HCT116 (cell line): ENCODE results near the gene RIPOR3. TPM values are rescaled to one million over a fixed set of nuclear protein-coding genes. Genes with fewer than 3 reads are reported as not detected.

Source experiments
- ATAC-seq: fragments of 200-7000 bp; cut with Tn5 transposase; 2 replicates; pipeline ENCODE4 v1.9.1; 2020; ENCODE audit warnings: mild to moderate bottlenecking, moderate library complexity
- BruUV-seq: library from RNA; stranded (reverse); fragments of 400-500 nt; replicated peaks from 2 replicates; lab custom pipeline; 2021; lab: Mats Ljungman, UMichigan
- CTCF ChIA-PET: fragments of 300-600 bp; sonication (Branson Sonifier 250); formaldehyde crosslinking; loops from one replicate; lab custom pipeline; 2021; ENCODE audit warnings: antibody characterized with exemption; lab: Charles Lee
- POLR2A ChIA-PET: fragments of 300-600, 350-600 bp; sonication (Branson Sonifier 250); formaldehyde crosslinking; loops from one replicate; lab custom pipeline; 2021; ENCODE audit warnings: antibody characterized with exemption; lab: Charles Lee
- RAD21 ChIA-PET, 2 experiments: fragments of 300-600 bp; sonication (Branson Sonifier 250); formaldehyde crosslinking; loops; one replicate each; lab custom pipeline; 2023; ENCODE audit warnings: low total read pairs in 2 of 2; ENCODE audit not compliant: uncharacterized antibody in 2 of 2, unreplicated experiment in 2 of 2, low non-redundant PET in 1 of 2; lab: Charles Lee
- DNase-seq: peaks from one replicate; pipeline ENCODE4 v3.0.0-alpha.2; 2010; ENCODE audit warnings: low read depth, low spot score
- H2AFZ ChIP-seq: fragments of 200-600 bp; shearing (Covaris generic), sonication (generic); 2 replicates; pipeline ENCODE4 v1.6.1; 2017; ENCODE audit warnings: low read depth, mixed run types, mixed read lengths, antibody characterized with exemption, low read length; ENCODE audit not compliant: poor library complexity, severe bottlenecking
- H3K27ac ChIP-seq: 2 replicates; pipeline ENCODE4 v1.5.1; 2012; ENCODE audit warnings: low read depth, low read length
- H3K27me3 ChIP-seq: fragments of 200-600 bp; sonication (generic); 2 replicates; pipeline ENCODE4 v1.6.1; 2016; ENCODE audit warnings: mixed run types, low read length, mixed read lengths; ENCODE audit not compliant: insufficient read depth
- H3K36me3 ChIP-seq, 2 experiments: fragments of 200-500 bp in 1 of 2; fragments of 200-600 bp in 1 of 2; sonication (Bioruptor generic) in 1 of 2; sonication (generic) in 1 of 2; 2 replicates each; pipeline versions ENCODE4 v1.5.1 to v1.6.1; 2014 to 2016; ENCODE audit warnings: low read length in 2 of 2, inconsistent platforms in 1 of 2, mixed read lengths in 1 of 2, mixed run types in 1 of 2; ENCODE audit not compliant: insufficient read depth in 2 of 2, control insufficient read depth in 1 of 2
- H3K4me1 ChIP-seq, 2 experiments: fragments of 200-600 bp in 1 of 2; sonication (generic) in 1 of 2; 2 replicates each; pipeline versions ENCODE4 v1.5.1 to v1.6.1; 2012 to 2017; ENCODE audit warnings: low read length in 2 of 2, inconsistent platforms in 1 of 2, mild to moderate bottlenecking in 1 of 2, mixed read lengths in 1 of 2, mixed run types in 1 of 2, moderate library complexity in 1 of 2; ENCODE audit not compliant: insufficient read depth in 2 of 2, control insufficient read depth in 1 of 2
- H3K4me2 ChIP-seq: fragments of 200-600 bp; sonication (generic); 2 replicates; pipeline ENCODE4 v1.6.1; 2017; ENCODE audit warnings: mixed run types, low read length, mixed read lengths
- H3K4me3 ChIP-seq, 2 experiments: fragments of 200-600 bp in 1 of 2; sonication (generic) in 1 of 2; replicated peaks in 1 of 2; 2 replicates each; pipeline ENCODE4 v1.5.1; 2011 to 2016; ENCODE audit warnings: low read length in 2 of 2, control low read depth in 1 of 2, low read depth in 1 of 2, mild to moderate bottlenecking in 1 of 2, mixed read lengths in 1 of 2, mixed run types in 1 of 2
- H3K79me2 ChIP-seq: fragments of 200-600 bp; sonication (generic); 2 replicates; pipeline ENCODE4 v1.6.1; 2017; ENCODE audit warnings: mild to moderate bottlenecking, mixed run types, low read length, moderate library complexity, mixed read lengths; ENCODE audit not compliant: insufficient read depth
- H3K9ac ChIP-seq: fragments of 200-600 bp; sonication (generic); 2 replicates; pipeline ENCODE4 v1.6.1; 2016; ENCODE audit warnings: low read length, mixed read lengths
- H3K9me2 ChIP-seq: fragments of 200-600 bp; sonication (generic), shearing (Covaris generic); 2 replicates; pipeline ENCODE4 v1.6.1; 2017; ENCODE audit warnings: mixed run types, mild to moderate bottlenecking, moderate library complexity; ENCODE audit not compliant: insufficient read depth
- H3K9me3 ChIP-seq, 2 experiments: fragments of 200-500 bp in 1 of 2; fragments of 200-600 bp in 1 of 2; sonication (Bioruptor generic) in 1 of 2; sonication (generic) in 1 of 2; 2 replicates each; pipeline ENCODE4 v1.6.1; 2014 to 2017; ENCODE audit warnings: low read length in 2 of 2, mixed read lengths in 2 of 2, inconsistent platforms in 1 of 2, low read depth in 1 of 2, mild to moderate bottlenecking in 1 of 2, mixed run types in 1 of 2, moderate library complexity in 1 of 2; ENCODE audit not compliant: control insufficient read depth in 1 of 2, insufficient read depth in 1 of 2
- H4K20me1 ChIP-seq: fragments of 200-600 bp; sonication (generic), shearing (Covaris generic); 2 replicates; pipeline ENCODE4 v1.6.1; 2017; ENCODE audit warnings: mixed run types, mild to moderate bottlenecking, moderate library complexity; ENCODE audit not compliant: insufficient read depth
- EGR1 ChIP-seq: IDR thresholded peaks from 2 replicates; pipeline ENCODE4 v1.6.1; 2012; ENCODE audit warnings: low read depth
- EZH2 ChIP-seq: fragments of 200-600 bp; sonication (generic); IDR thresholded peaks from 2 replicates; pipeline ENCODE4 v1.6.1; 2017; ENCODE audit warnings: antibody characterized with exemption, mixed run types
- FOSL1 ChIP-seq: IDR thresholded peaks from 2 replicates; pipeline ENCODE4 v1.6.1; 2012; ENCODE audit warnings: low read depth
- JUND ChIP-seq: IDR thresholded peaks from 2 replicates; pipeline ENCODE4 v1.6.1; 2012
- RAD21 ChIP-seq: IDR thresholded peaks from 2 replicates; pipeline ENCODE4 v1.6.1; 2012; ENCODE audit warnings: low read depth, mild to moderate bottlenecking
- SP1 ChIP-seq: IDR thresholded peaks from 2 replicates; pipeline ENCODE4 v1.6.1; 2012; ENCODE audit warnings: low read depth
- SRF ChIP-seq: IDR thresholded peaks from 2 replicates; pipeline ENCODE4 v1.6.1; 2012; ENCODE audit warnings: low read depth
- YY1 ChIP-seq: IDR thresholded peaks from 2 replicates; pipeline ENCODE4 v1.6.1; 2011; ENCODE audit warnings: low read length, low read depth, moderate library complexity, mild to moderate bottlenecking; ENCODE audit not compliant: insufficient replicate concordance; ENCODE audit errors: extremely low read depth
- ZNF274 ChIP-seq: fragments of 200-500 bp; sonication (Bioruptor generic); IDR thresholded peaks from 2 replicates; pipeline ENCODE4 v1.6.1; 2014; ENCODE audit warnings: mild to moderate bottlenecking, low read depth, low read length, inconsistent platforms
- intact Hi-C: fragments of 100-400 bp; cut with micrococcal nuclease; formaldehyde crosslinking; loops from 2 replicates; pipeline ENCODE4 v1.10.0; 2022
- total RNA-seq: library from RNA; stranded (reverse); gene quantifications from one replicate; pipeline ENCODE4 v1.2.1, GENCODE V29; 2021; ENCODE audit not compliant: unreplicated experiment
- TF ChIP-seq, protein P1 (sequence below): IDR thresholded peaks from 2 replicates; pipeline ENCODE4 v1.6.1; 2011; ENCODE audit warnings: mild to moderate bottlenecking, low read length, moderate library complexity; ENCODE audit not compliant: insufficient replicate concordance; ENCODE audit errors: extremely low read depth
- TF ChIP-seq, protein P2 (sequence below): IDR thresholded peaks from 2 replicates; pipeline ENCODE4 v1.6.1; 2012; ENCODE audit warnings: low read depth

Gene RIPOR3
- total RNA-seq, 1 experiment from 2014 or later, result 0.22 TPM

DNA sequence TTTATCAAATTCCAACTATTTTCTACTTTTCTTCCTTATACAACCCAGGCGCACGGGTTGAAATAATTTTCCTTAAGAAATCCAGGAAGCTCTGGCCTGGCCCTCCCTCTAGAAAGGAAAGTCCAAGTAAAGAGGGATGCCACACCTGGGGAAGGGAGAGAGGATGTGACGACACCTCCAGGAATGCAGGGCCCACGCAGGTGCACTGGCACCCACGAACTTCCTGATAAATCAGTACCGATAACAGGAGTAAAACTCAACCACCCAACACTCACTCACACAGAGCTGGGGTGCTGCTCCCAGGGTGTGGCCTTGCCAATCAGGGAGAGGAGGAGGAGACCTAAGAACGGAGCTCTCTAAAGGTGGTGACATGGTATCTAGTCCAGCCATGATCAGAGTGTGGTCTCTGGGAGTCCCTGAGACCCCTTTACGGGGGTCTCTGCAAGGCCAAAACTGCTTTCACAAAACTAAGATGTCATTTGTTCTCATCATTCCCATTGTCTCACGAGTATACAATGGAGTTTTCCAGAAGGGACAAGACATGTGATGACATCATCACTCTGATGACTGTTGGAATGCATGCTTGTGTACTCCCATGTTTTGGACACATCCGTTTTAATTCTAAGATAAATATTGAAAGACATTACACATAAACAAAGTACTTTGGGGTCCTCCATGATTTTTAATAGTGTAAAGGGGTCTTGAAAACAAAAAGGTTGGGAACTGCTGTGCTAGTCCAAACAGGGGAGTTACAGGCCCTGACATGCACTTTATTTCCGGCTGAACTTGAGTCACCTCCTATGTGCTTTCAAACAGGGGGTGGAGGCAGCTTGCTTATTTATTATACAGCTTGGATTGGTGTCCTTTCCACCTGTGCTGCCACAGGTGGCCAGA, 37.9 kb upstream of the RIPOR3 start:
- H3K27me3 ChIP-seq, result no peaks in the 10 kb centered on the region
- H2AFZ ChIP-seq, result peak overlapping the region; percentile 4
- H3K4me2 ChIP-seq, result peak overlapping the region; percentile 83
- ChIA-PET CTCF (interaction anchor here (1.0 to 2.9 kb wide), 8 partner anchors 12 to 103 kb away, joined by 3 to 11 read pairs (median 5); no protein-coding TSS in a partner anchor), POLR2A (interaction anchor here (0.6 to 3.6 kb wide), 18 partner anchors 8 to 759 kb away, joined by 3 to 17 read pairs (median 4); no protein-coding TSS in a partner anchor), RAD21 (no interaction called here)
- no peaks in the 10 kb centered on the region for H4K20me1 ChIP-seq
- H3K79me2 ChIP-seq, result peaks cover 32% of the 10 kb centered on the region
- peak overlapping the region; percentile 92 for H3K27ac ChIP-seq
- intact Hi-C loops, result no loop called here
- peaks cover 73 to 84% of the 10 kb centered on the region in 2 experiments for H3K4me1 ChIP-seq
- H3K9me3 ChIP-seq, result no peaks in the 10 kb centered on the region
- no peak for TF ChIP-seq EGR1
- TF ChIP-seq YY1, result peak; percentile 55
- TF ChIP-seq, all 23 proteins: peak for 1
- DNase-seq (peak; percentile 77), ATAC-seq (peak; percentile 7)
- Histone ChIP-seq H3K9me2 (no peaks in the 10 kb centered on the region), H3K9ac (peak overlapping the region; percentile 78), H3K36me3 (peaks cover 2 to 8% of the 10 kb centered on the region in 2 experiments; a peak in 2 of 4 replicates), H3K4me3 (peak overlapping the region; percentile 56 to 61)
- BruUV-seq, result no TSS peak

DNA sequence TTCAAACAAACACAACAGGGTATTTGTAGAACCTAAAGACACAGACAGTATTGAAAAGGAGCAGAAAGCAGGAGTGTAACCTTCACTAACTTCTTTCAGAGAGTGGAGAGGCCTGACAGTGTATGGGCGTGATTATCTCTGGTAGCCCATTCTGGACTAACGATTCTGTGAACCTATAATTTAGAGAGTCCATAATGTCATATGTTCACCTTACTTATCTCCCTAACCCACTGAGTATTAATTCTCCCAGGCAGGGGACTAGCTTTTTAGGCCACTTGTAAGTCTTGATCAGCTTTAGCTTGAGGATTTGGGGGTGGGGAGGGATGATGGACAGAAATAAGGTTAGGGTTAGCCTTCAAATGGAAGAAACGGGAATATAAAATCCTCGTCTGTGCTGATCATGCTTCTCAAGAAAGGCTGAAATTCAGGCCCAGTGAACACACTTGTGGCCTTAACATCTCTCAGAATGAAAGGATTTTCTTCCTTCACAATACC, 37.2 kb upstream of the RIPOR3 start:
- POLR2A ChIA-PET, result interaction anchor here (0.8 to 3.6 kb wide), 14 partner anchors 8 to 245 kb away, joined by 3 to 17 read pairs (median 5); partner anchors contain the start of gene BCAS4
- intact Hi-C loops, result no loop called here
- Histone ChIP-seq H3K27ac (peak overlapping the region; percentile 92), H2AFZ (no peak overlapping the region), H3K36me3 (peaks cover 0 to 8% of the 10 kb centered on the region in 2 experiments; a peak in 1 of 4 replicates), H3K27me3 (no peaks in the 10 kb centered on the region), H4K20me1 (no peaks in the 10 kb centered on the region), H3K9me2 (no peaks in the 10 kb centered on the region), H3K4me3 (peak overlapping the region in 1 of 2 experiments; percentile 61; a peak in 2 of 4 replicates), H3K9ac (peak overlapping the region; percentile 78), H3K4me2 (peak overlapping the region; percentile 83), H3K4me1 (peaks cover 73 to 84% of the 10 kb centered on the region in 2 experiments), H3K9me3 (no peaks in the 10 kb centered on the region), H3K79me2 (peaks cover 25% of the 10 kb centered on the region)
- ATAC-seq, result no peak
- BruUV-seq, result TSS peak; percentile 78
- CTCF ChIA-PET, result interaction anchor here (1.0 to 2.9 kb wide), 8 partner anchors 10 to 102 kb away, joined by 3 to 11 read pairs (median 5); no protein-coding TSS in a partner anchor
- no peak for DNase-seq
- RAD21 ChIA-PET, result no interaction called here
- TF ChIP-seq, protein P1, sequence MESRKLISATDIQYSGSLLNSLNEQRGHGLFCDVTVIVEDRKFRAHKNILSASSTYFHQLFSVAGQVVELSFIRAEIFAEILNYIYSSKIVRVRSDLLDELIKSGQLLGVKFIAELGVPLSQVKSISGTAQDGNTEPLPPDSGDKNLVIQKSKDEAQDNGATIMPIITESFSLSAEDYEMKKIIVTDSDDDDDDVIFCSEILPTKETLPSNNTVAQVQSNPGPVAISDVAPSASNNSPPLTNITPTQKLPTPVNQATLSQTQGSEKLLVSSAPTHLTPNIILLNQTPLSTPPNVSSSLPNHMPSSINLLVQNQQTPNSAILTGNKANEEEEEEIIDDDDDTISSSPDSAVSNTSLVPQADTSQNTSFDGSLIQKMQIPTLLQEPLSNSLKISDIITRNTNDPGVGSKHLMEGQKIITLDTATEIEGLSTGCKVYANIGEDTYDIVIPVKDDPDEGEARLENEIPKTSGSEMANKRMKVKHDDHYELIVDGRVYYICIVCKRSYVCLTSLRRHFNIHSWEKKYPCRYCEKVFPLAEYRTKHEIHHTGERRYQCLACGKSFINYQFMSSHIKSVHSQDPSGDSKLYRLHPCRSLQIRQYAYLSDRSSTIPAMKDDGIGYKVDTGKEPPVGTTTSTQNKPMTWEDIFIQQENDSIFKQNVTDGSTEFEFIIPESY, result no peak
- TF ChIP-seq EZH2 (no peak), FOSL1 (no peak), SP1 (no peak), ZNF274 (no peak), SRF (no peak), JUND (no peak), RAD21 (no peak)
- TF ChIP-seq, protein P2, sequence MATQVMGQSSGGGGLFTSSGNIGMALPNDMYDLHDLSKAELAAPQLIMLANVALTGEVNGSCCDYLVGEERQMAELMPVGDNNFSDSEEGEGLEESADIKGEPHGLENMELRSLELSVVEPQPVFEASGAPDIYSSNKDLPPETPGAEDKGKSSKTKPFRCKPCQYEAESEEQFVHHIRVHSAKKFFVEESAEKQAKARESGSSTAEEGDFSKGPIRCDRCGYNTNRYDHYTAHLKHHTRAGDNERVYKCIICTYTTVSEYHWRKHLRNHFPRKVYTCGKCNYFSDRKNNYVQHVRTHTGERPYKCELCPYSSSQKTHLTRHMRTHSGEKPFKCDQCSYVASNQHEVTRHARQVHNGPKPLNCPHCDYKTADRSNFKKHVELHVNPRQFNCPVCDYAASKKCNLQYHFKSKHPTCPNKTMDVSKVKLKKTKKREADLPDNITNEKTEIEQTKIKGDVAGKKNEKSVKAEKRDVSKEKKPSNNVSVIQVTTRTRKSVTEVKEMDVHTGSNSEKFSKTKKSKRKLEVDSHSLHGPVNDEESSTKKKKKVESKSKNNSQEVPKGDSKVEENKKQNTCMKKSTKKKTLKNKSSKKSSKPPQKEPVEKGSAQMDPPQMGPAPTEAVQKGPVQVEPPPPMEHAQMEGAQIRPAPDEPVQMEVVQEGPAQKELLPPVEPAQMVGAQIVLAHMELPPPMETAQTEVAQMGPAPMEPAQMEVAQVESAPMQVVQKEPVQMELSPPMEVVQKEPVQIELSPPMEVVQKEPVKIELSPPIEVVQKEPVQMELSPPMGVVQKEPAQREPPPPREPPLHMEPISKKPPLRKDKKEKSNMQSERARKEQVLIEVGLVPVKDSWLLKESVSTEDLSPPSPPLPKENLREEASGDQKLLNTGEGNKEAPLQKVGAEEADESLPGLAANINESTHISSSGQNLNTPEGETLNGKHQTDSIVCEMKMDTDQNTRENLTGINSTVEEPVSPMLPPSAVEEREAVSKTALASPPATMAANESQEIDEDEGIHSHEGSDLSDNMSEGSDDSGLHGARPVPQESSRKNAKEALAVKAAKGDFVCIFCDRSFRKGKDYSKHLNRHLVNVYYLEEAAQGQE, result no peak
